ENCODE results near the gene ME2.
"Not testable (repeated sequence)": the region's sequence is repeated elsewhere in the genome, so short reads cannot be mapped to it uniquely, and the experiment has no call there.

Gene ME2

DNA sequence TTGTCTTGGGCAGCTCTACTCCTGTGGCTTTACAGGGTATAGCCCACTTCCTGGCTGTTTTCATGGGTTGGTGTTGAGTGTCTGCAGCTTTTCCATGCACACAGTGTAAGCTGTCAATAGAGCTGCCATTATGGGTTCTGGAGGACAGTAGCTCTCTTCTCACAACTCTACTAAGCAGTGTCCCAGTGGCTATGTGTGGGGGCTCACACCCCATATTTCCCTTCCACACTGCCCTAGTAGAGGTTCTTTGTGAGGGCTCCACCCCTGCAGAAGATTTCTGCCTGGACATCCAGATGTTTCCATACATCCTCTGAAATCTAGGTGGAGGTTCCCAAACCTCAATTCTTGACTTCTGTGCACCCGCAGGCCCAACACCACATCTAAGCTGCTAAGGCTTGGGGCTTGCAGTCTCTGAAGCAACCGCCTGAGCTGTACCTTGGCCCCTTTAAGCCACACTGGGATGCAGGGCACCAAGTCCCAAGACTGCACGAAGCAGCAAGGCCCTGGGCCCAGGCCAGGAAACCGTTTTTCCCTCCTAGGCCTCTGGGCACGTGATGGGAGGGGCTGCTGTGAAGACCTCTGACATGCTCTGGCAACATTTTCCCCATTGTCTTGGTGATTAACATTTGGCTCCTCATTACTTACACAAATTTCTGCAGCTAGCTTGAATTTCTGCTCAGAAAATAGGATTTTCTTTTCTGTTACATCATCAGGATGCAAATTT lies 98.3 kb downstream of the ME2 start:
- DNase-seq (ENCODE audit: low read depth), result no peak

DNA sequence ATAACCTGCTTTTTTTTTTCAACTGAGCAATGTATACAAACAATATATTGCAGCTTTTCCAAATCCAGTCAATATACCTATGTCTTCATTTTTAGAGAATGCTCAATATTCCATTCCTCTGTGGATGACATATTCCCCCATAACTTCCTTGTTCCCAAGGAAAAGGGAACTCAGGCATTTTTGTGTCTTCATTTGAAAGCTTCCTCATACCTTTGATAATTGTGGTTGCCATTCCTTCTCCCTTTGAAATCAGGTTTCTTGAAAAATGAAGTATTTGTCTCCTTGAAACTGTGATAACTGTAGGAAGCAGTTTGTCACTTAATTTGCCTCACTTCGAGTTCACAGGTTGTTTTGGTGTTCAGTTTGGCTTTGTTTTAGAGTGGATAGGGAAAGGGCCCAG lies 102.5 kb downstream of the ME2 start:
- DNase-seq (ENCODE audit: low read depth), result no peak

DNA sequence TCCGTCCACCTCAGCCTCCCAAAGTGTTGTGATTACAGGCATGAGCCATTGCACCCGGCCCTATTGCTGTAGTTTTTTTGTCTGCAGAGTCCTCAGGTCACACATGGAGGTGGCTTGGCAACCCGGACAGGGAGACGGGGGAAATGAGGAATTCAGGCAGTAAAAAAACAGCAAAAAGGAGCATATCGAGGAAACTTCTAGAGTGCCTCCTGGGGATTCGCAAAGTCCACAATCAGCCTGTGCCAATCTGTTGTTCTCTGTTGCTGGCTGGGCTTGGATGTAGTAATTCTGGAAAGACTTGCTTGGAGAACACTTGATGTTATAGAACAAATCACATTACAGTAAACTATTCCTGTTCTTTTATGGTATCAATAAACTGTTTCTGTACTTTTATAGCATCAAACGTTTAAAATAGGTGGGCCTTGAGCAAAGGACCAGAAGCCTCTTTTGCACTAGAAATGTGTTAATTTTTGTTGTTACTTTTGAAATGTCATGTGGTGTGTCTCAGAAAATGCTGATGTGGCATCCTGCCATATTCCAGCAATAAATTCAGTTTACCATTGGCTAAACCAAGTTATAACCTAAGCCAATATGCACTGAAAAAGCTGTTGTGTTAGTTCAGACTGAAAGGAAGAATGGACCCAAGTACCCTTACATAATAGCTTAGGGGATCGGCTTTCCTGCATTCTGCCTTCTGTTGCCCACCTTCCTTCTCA lies 103.3 kb downstream of the ME2 start:
- DNase-seq (ENCODE audit: low read depth), result no peak

DNA sequence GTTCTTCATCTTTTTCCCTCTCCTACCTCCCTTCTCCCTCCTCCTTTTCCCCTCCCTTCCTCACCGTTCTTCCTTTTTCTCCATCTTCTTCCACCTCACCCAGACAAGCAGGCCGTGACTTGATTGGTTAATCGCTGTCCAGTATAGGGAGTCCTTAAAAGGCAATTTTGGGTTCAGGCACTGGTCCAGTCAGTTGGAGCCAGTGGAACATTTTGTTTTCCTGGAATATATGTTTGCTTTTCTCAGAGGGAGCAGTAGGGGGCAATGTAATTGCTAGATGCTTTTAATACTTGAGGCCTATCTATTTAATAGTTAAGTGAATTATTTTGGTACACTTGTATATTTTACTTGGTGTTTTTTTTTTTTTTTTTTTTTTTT lies 103.9 kb downstream of the ME2 start:
- DNase-seq (ENCODE audit: low read depth), result peak; percentile 23

DNA sequence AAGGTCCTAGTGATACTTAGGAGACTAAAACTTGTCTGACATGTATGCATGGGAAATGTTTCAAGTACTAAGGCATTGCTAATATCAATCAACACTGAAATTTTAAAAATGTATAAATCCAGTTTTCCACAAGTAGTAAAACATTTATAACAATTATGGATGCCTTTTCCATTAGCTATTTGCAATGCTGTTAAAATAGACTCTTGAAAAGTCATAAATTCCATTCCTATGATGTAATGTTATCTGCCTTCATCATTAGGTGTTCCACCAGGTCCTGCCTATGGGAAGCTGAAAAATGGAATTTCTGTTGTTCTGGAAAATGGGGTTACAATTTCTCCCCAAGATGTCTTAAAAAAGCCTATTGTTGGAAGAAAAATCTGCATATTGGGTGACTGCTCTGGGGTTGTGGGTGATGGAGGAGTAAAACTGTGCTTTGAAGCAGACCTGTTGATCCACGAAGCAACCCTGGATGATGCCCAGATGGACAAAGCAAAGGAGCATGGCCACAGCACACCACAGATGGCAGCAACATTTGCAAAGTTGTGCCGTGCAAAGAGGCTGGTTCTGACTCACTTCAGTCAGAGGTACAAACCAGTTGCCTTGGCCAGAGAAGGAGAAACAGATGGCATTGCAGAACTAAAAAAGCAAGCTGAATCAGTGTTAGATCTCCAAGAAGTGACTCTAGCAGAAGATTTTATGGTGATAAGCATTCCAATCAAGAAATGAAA lies 107.6 kb downstream of the ME2 start:
- peak; percentile 23 for DNase-seq (ENCODE audit: low read depth)

DNA sequence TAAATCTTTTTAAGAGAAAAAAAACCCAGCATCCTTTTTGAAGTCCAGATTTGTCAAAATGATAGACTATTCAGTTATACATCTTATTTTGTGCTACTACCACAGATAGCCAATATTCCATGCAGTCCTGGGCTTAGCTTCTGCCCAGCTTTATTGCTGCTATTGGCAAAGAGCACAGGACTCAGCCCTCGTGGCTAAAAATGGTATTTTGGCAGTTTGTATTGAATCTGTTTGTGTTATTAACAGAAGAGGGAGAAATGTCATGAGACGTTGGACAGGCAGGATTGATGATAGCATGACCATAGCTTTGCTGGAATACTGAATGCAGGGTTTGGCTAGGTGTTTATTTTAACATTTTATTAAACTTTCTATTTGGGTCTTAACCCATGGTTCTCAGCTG lies 108.3 kb downstream of the ME2 start:
- no peak for DNase-seq (ENCODE audit: low read depth)

DNA sequence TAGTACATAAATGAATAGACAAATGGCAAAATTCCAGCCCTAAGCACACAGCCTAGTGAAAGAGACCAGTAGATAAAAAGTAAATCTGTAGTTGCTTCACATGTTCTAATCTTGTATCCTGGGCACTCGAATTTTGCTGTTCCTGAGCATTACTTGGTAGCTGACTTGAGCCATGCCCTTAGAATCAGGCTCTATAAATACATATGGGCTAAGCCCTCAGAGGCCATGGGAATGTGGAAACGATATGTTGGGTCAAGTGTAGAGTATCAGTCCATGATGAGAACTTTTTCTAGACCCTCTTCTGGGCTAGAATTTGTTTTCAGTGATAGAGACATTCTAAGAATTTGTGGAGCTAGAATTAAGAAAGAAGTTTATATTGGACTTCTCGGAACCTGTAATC lies 110.8 kb downstream of the ME2 start:
- DNase-seq (ENCODE audit: low read depth), result no peak

DNA sequence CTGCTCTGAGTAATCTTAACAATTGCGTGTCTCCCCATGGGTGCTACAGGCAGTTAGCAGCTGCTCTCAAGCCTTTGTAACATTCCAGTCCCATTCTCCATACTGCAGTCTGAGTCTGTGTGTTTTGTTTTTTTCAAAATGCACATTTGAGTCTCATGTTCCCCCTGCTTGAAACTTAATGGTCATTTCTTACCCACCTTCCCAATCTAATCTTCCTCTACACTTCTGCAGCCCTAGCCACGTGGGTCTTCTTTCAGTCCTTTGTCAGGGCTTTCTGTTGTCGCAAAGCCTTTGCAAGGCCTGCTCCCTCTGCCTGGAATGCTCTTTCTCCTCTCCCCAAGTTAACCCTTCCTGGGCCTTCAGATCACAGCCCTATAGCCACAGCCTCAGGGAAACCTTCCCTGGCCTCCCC lies 113.4 kb downstream of the ME2 start:
- no peak for DNase-seq (ENCODE audit: low read depth)

DNA sequence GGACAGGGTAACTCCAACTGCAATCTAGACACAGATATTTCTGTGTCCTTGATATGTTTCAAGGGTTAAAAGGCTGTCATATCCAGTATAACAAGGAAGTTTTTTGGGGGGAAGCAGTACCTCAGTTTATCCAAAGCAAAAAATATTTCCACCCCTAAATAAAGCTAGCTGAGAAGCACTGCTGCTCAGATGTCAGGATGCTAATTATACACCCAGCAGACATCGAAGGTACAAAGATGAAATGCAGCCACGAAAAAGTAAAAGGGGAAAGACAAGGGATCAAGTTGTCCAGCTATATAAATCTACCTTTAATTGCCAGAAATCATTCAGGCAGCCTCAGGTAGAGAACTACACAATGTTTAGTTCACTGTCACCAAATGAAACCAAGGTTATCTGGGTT lies 115.1 kb downstream of the ME2 start:
- no peak for DNase-seq (ENCODE audit: low read depth)

DNA sequence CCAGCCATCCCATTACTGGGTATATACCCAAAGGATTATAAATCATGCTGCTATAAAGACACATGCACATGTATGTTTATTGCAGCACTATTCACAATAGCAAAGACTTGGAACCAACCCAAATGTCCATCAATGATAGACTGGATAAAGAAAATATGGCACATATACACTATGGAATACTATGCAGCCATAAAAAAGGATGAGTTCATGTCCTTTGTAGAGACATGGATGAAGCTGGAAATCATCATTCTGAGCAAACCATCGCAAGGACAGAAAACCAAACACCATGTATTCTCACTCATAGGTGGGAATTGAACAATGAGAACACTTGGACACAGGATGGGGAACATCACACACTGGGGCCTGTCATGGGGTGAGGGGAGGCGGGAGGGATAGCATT lies 124.3 kb downstream of the ME2 start:
- not testable (repeated sequence) for DNase-seq (ENCODE audit: low read depth)
